CD4-positive, alpha-beta T cell treated with Interleukin-12 subunit alpha and Interleukin-12 subunit beta, for 1 hour (primary cell): ENCODE data around the gene TTC9C.
"Not testable (repeated sequence)": the region's sequence is repeated elsewhere in the genome, so short reads cannot be mapped to it uniquely, and the experiment has no call there.

Experiments used
- DNase-seq: peaks from one replicate; pipeline ENCODE4 v3.0.0-alpha.2; 2020

Gene TTC9C

GRCh38 chr11:62710001-62710345 lies 18.3 kb upstream of the TTC9C start:
- no peak for DNase-seq

GRCh38 chr11:62712276-62712812 lies 15.9 kb upstream of the TTC9C start:
- DNase-seq: no peak

DNA sequence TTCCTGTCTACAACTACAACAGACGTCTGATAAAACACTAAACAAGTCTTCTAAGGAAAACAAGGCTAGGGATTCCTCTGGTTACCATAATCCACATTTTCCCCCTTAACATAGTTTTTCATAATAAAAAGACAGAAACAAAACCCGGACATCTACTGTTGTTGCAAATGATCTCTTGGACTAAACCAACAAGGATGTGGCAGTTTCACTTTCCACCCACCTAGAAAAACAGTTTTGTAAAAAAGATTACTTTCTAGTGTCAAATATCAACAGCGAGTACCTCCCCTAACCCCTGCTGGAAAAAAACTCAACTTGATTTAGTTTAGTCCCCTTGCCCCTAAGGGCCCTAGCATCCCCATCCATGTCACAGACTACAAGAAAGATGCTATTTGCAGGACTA lies 15.4 kb upstream of the TTC9C start:
- no peak for DNase-seq

DNA sequence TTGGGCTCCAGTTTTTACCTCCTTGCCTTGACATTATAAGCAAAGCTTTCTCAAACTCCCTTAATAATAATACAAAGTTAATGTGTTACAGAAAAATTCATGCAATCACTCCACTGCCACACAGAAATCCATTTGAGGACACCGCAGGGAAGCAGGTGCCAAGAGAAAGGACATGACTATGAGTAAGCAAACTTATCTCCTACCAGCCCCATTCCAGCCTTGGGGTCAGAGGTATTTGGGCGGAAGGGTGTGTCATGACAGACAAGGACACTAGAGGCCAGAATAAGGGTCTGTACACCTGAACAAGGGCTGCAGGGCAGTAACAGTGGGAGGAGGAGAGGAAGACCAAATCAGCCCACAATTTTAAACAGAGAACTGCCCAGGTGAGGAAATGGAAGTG lies 14.9 kb upstream of the TTC9C start:
- no peak for DNase-seq

GRCh38 chr11:62715150-62716130 lies 12.8 kb upstream of the TTC9C start:
- DNase-seq: no peak

- DNase-seq: no peak
These were observed 12.1 kb upstream of the TTC9C start for GRCh38 chr11:62716206-62716605.

DNA sequence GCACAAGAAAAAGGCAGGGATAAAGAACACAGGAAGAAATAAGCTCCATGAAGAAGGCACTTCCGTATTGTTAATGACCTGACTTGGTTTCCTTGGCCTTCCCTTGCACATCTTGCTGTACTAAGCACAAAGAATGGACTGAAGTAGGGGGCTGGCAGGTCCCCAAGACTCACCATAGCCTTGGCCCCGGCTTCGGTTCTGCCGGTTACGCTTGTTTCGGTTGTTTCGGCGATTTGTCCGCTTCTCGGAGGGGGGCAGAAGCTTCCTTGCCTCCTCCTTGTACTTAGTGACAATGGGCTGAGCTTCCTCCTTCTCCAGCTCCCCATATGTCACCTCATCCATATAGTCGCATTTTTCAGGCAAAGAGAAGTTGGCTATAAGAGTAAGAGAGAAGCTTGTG lies 11.5 kb upstream of the TTC9C start:
- no peak for DNase-seq

DNA sequence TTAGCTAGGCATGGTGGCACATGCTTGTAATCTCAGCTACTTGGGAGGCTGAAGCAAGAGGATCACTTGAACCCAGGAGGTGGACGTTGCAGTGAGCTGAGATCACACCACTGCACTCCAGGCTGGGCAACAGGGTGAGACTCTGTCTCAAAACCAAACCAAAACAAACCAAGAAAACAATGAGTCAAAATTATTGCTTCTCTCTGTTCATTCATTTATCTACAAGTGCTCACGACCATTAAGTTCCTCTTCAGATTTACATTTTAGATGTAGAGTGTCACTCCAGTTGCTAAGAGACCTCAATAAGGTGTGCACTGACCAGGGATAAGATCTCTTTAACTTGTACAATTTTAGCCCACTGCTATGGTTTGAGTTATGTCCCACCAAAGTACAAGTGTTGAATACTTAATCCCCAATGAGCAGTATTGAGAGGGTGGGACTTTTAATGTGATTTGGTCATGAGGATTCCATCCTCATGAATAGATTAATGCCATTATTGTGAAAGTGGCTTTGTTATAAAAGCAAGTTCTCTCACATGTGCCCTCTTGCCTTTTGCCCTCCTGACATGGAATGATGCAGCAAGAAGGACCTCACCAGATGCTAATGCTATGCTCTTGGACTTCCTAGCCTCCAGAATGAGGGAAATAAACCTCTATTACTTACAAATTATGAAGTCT lies 8.8 kb upstream of the TTC9C start:
- no peak for DNase-seq

GRCh38 chr11:62721994-62722393 lies 6.3 kb upstream of the TTC9C start:
- no peak for DNase-seq

DNA sequence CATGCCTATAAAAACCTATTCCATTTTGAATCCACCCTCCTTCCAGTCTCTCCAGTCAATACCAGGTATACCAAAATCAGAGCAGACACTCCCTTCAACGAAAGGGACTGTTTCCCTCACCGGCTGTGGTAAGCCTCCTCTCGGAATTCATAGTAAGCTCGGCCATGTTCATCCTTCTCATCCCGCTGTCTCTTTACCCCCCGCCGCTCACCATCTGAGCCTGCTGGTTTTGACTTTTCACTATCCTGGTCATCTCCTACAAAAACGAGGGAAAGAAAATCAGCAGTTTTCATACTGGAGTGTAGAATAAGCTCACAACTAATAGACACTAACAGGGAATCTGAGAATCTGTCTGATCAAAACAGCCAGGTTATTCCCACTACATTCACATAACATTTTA lies 4.1 kb upstream of the TTC9C start:
- DNase-seq: no peak

DNA sequence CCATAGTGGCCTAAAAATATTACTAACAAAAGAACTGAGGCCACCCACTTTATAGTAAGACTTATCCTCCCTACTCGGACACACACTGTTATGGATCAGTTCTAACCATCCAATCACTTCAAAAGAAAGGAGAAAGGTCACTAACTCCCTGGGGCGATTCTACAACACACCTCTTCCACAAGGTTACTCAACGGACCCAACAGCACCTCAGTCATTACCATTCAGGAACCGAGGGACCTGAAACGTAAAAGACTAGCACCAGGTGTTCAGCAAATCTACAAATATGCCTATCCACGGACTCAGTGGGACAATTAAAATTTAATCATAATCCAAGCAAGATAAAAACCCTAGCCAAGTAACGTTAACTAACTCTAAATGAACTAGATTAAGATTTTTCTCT lies 2.6 kb upstream of the TTC9C start:
- DNase-seq: no peak

DNA sequence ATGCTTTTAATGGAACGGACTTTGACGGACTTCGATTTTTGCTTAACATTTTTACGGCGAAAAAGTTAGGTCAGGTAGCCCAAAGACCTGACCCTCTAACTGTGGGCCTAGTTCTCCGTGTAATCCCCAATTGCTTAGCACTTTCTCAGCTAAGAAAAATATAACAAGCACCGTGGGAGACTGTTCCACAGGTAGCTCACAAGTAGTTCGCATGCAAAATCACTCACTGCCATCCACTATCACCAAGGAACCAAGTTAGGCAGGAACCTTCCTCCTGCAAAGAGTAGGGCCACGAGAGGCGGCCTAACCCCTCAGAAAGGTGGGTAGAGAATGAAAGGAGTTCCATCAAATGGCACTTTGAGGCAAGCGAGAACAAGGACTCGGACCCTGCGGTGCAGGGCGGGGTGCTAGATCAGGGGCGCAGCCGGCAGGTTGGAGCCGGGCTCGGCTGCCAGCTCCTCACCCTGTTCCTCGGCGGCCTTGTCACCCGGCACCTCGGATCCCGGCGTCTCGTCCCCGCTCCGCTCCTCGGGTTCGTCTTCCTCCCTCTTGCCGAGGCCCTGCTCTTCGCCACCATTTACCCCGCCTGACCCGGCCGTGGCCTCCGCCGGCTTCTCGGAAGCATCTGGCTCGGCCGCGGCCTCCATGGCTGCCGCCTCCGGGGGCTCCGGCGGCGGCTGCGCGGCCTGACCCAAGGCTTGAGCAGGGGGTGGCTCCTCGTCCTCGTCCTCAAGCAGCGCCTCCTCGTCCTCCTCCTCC lies 2.0 kb upstream of the TTC9C start:
- DNase-seq: no peak

- DNase-seq: no peak
These were observed 1.4 kb upstream of the TTC9C start for GRCh38 chr11:62726915-62727164.

- DNase-seq: peak; percentile 99
These were observed 968 bp upstream of the TTC9C start, which contains the start of gene HNRNPUL2 for GRCh38 chr11:62727165-62727871. HNRNPUL2 (minus strand) TSS chr11:62727457; CDS start chr11:62727156, 301 bp downstream.

- DNase-seq: peak; percentile 95
These were observed 465 bp upstream of the TTC9C start for GRCh38 chr11:62727872-62728170.

DNA sequence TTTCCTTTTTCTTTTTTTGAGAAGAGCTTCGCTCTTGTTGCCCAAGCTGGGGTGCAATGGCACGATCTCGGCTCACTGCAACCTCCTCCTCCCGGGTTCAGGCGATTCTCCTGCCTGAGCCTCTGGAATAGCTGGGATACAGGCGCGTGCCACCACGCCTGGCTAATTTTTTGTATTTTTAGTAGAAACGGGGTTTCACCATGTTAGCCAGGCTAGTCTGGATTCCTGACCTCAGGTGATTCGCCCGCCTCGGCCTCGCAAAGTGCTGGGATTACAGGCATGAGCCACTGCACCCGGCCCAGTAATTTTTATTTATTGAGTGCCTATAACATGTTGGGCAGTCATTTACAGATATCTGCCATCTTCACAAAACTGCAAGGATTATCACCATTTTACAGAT lies 1.8 kb downstream of the TTC9C start:
- not testable (repeated sequence) for DNase-seq

GRCh38 chr11:62732830-62733229 lies 4.5 kb downstream of the TTC9C start:
- no peak for DNase-seq

DNA sequence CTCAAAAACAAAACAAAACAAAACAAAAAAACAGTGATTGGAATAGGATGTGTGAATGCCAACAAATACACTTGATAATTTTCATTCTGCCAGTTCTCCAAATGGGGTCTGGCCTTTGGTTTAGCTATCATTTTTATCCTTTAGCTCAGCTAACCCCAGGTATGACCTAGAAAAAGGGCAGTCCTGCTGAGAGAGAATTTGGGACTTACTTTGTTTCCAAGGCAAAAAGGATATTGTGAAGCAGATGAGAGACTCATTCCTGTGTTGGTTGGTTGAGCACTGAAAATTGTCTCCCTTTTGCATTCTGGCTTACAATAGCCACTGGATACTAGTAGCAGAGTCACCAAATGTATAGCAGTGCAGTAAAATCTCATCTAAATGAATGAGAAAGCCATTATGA lies 8.9 kb downstream of the TTC9C start:
- DNase-seq: no peak

DNA sequence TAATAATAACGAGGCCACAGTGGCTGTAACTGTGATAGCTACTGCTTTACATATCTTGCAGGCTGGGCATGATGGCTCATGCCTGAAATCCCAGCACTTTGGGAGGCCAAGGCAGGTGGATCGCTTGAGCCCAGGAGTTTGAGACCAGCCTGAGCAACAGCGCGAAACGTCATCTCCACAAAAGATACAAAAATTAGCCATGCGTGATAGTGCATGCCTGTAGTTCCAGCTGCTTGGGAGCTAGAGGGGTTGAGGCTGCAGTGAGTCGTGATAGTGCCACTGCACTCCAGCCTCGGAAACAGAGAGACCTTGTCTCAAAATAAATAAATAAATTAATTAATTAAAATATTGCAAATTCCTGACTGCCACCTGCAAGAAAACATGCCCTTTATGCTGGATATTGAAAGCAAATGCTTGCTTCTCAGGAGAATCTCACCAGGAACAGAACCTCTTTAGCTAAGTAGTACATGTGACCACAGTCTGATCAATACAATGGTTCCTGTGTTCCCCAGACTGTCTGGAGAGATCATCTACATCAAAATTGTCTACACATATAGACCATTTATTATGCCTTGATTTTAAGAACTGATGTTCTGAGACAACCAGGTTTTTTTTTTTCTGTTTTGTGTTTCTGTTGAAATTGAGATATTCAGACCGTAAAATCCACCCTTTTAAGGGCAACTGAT lies 19.3 kb downstream of the TTC9C start:
- no peak for DNase-seq

DNA sequence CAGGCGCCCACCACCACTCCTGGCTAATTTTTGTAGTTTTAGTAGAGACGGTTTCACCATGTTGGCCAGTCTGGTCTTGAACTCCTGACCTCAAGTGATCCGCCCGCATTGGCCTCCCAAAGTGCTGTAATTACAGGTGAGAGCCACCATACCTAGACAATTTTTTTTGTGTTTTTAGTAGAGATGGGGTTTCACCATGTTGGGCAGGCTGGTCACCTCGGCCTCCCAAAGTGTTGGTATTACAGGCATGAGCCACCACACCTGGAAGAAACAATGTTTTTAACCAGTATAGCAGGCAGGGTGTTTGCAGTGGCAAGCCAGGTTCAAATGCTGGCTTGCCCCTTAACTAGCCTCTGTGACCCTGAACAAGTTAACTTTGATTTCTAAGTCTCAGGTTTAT lies 21.6 kb downstream of the TTC9C start:
- not testable (repeated sequence) for DNase-seq

GRCh38 chr11:62752177-62752785 lies 24.0 kb downstream of the TTC9C start:
- DNase-seq: no peak
